IMR-90 (cell line): Measurements from ENCODE around the gene MAML1.

Experiments used
- BHLHE40 ChIP-seq: fragments of 150-350 bp; IDR thresholded peaks from 2 replicates; pipeline ENCODE4 v1.6.1; 2016; ENCODE audit warnings: mild to moderate bottlenecking, low read depth, low read length
- ELK1 ChIP-seq: fragments of 150-350 bp; IDR thresholded peaks from 2 replicates; pipeline ENCODE4 v1.6.1; 2016; ENCODE audit warnings: low read depth, mild to moderate bottlenecking, low read length, moderate library complexity, borderline replicate concordance
- FOS ChIP-seq: fragments of 150-350 bp; IDR thresholded peaks from 2 replicates; pipeline ENCODE4 v1.6.1; 2016; ENCODE audit warnings: low read depth, low read length
- MAFK ChIP-seq: IDR thresholded peaks from 2 replicates; pipeline ENCODE4 v1.6.1; 2012; ENCODE audit warnings: low read depth, low read length, improper control_type of control experiment
- POLR2A ChIP-seq: IDR thresholded peaks from 2 replicates; pipeline ENCODE4 v1.6.1; 2012; ENCODE audit warnings: mild to moderate bottlenecking, low read depth, low read length
- RAD21 ChIP-seq: IDR thresholded peaks from 2 replicates; pipeline ENCODE4 v1.6.1; 2012; ENCODE audit warnings: low read length, improper control_type of control experiment
- RCOR1 ChIP-seq: IDR thresholded peaks from 2 replicates; pipeline ENCODE4 v1.6.1; 2012; ENCODE audit warnings: mild to moderate bottlenecking, low read length, improper control_type of control experiment; ENCODE audit not compliant: insufficient replicate concordance
- RFX5 ChIP-seq: IDR thresholded peaks from 2 replicates; pipeline ENCODE4 v1.8.0; 2012; ENCODE audit warnings: low read depth, mild to moderate bottlenecking, low read length, moderate library complexity
- SMC3 ChIP-seq: fragments of 150-350 bp; IDR thresholded peaks from 2 replicates; pipeline ENCODE4 v1.6.1; 2016; ENCODE audit warnings: low read depth, mild to moderate bottlenecking, antibody characterized with exemption, low read length, moderate library complexity
- TF ChIP-seq, protein P1 (sequence below): conservative IDR thresholded peaks from 2 replicates; pipeline ENCODE4 v1.5.1; 2012; ENCODE audit warnings: mild to moderate bottlenecking, low read depth, low read length, improper control_type of control experiment
- TF ChIP-seq, protein P2 (sequence below): fragments of 150-350 bp; IDR thresholded peaks from 2 replicates; pipeline ENCODE4 v1.6.1; 2017; ENCODE audit warnings: mild to moderate bottlenecking, antibody characterized with exemption, low read length, low read depth

- TF ChIP-seq, protein P1, sequence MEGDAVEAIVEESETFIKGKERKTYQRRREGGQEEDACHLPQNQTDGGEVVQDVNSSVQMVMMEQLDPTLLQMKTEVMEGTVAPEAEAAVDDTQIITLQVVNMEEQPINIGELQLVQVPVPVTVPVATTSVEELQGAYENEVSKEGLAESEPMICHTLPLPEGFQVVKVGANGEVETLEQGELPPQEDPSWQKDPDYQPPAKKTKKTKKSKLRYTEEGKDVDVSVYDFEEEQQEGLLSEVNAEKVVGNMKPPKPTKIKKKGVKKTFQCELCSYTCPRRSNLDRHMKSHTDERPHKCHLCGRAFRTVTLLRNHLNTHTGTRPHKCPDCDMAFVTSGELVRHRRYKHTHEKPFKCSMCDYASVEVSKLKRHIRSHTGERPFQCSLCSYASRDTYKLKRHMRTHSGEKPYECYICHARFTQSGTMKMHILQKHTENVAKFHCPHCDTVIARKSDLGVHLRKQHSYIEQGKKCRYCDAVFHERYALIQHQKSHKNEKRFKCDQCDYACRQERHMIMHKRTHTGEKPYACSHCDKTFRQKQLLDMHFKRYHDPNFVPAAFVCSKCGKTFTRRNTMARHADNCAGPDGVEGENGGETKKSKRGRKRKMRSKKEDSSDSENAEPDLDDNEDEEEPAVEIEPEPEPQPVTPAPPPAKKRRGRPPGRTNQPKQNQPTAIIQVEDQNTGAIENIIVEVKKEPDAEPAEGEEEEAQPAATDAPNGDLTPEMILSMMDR, result no peak; the same call in 1 of the 2 replicates
- TF ChIP-seq, protein P2, sequence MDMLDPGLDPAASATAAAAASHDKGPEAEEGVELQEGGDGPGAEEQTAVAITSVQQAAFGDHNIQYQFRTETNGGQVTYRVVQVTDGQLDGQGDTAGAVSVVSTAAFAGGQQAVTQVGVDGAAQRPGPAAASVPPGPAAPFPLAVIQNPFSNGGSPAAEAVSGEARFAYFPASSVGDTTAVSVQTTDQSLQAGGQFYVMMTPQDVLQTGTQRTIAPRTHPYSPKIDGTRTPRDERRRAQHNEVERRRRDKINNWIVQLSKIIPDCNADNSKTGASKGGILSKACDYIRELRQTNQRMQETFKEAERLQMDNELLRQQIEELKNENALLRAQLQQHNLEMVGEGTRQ, result no peak
- TF ChIP-seq BHLHE40 (no peak), FOS (no peak), ELK1 (no peak), POLR2A (no peak), SMC3 (no peak), RCOR1 (no peak), MAFK (no peak), RAD21 (no peak), RFX5 (no peak)
These were observed 31.4 kb downstream of the MAML1 start for GRCh38 chr5:179764056-179764455.
